ENCODE data around the gene OR4B1. TPM values are rescaled to one million over a fixed set of nuclear protein-coding genes. Genes with fewer than 3 reads are reported as not detected.
"Not testable (repeated sequence)": the region's sequence is repeated elsewhere in the genome, so short reads cannot be mapped to it uniquely, and the experiment has no call there.

OR4B1 gene
- total RNA-seq, 1 experiment from 2014 or later, result not detected

GRCh38 chr11:48193876-48194275 lies 22.7 kb upstream of the OR4B1 start:
- DNase-seq (ENCODE audit: unreplicated experiment), result no peak
- no peak for TF ChIP-seq CTCF (IDR thresholded peaks at IDR 0.05; ENCODE audit: unreplicated experiment)

GRCh38 chr11:48207881-48208280 lies 8.7 kb upstream of the OR4B1 start:
- Mint-ChIP-seq H3K4me3 (ENCODE audit: unreplicated experiment) (no peak overlapping the region), H3K4me1 (ENCODE audit: insufficient read depth, unreplicated experiment) (no peaks in the 10 kb centered on the region), H3K36me3 (ENCODE audit: insufficient read depth, unreplicated experiment) (no peaks in the 10 kb centered on the region), H3K27ac (ENCODE audit: low read depth, unreplicated experiment) (no peak overlapping the region), H3K27me3 (ENCODE audit: insufficient read depth, unreplicated experiment) (no peaks in the 10 kb centered on the region), H3K9me3 (ENCODE audit: unreplicated experiment) (no peaks in the 10 kb centered on the region)
- CTCF ChIA-PET, result no interaction called here
- TF ChIP-seq CTCF (IDR thresholded peaks at IDR 0.05; ENCODE audit: unreplicated experiment), result no peak
- intact Hi-C loops (cut with micrococcal nuclease), result no loop called here
- POLR2A ChIA-PET, result no interaction called here
- no peak for DNase-seq (ENCODE audit: unreplicated experiment)
- no TSS peak for BruUV-seq (replicated peaks)

More at GRCh38 chr11:48193876-48194275, 22.7 kb upstream of the OR4B1 start:
- ChIA-PET CTCF (no interaction called here), POLR2A (no interaction called here)
- Mint-ChIP-seq H3K4me1 (ENCODE audit: insufficient read depth, unreplicated experiment) (no peaks in the 10 kb centered on the region), H3K36me3 (ENCODE audit: insufficient read depth, unreplicated experiment) (no peaks in the 10 kb centered on the region), H3K27me3 (ENCODE audit: insufficient read depth, unreplicated experiment) (no peaks in the 10 kb centered on the region), H3K9me3 (ENCODE audit: unreplicated experiment) (peaks cover 21% of the 10 kb centered on the region), H3K27ac (ENCODE audit: low read depth, unreplicated experiment) (no peak overlapping the region), H3K4me3 (ENCODE audit: unreplicated experiment) (no peak overlapping the region)
- intact Hi-C loops (cut with micrococcal nuclease), result no loop called here
- BruUV-seq (replicated peaks), result no TSS peak

- no peaks in the 10 kb centered on the region for H3K27me3 Mint-ChIP-seq (ENCODE audit: insufficient read depth, unreplicated experiment)
- no TSS peak for BruUV-seq (replicated peaks)
- DNase-seq (ENCODE audit: unreplicated experiment), result peak; percentile 19
- no peak overlapping the region for H3K4me3 Mint-ChIP-seq (ENCODE audit: unreplicated experiment)
- ChIA-PET POLR2A (no interaction called here), CTCF (interaction anchor here (0.6 kb wide), 1 partner anchor 73 kb away, joined by 3 read pairs; no protein-coding TSS in a partner anchor)
- H3K36me3 Mint-ChIP-seq (ENCODE audit: insufficient read depth, unreplicated experiment), result no peaks in the 10 kb centered on the region
- TF ChIP-seq CTCF (IDR thresholded peaks at IDR 0.05; ENCODE audit: unreplicated experiment), result no peak
- no peaks in the 10 kb centered on the region for H3K4me1 Mint-ChIP-seq (ENCODE audit: insufficient read depth, unreplicated experiment)
- H3K27ac Mint-ChIP-seq (ENCODE audit: low read depth, unreplicated experiment), result no peak overlapping the region
- intact Hi-C loops (cut with micrococcal nuclease), result no loop called here
- peaks cover 6% of the 10 kb centered on the region for H3K9me3 Mint-ChIP-seq (ENCODE audit: unreplicated experiment)
These were observed 6.6 kb upstream of the OR4B1 start for GRCh38 chr11:48210052-48210451.

- Mint-ChIP-seq H3K27me3 (ENCODE audit: insufficient read depth, unreplicated experiment) (no peaks in the 10 kb centered on the region), H3K4me1 (ENCODE audit: insufficient read depth, unreplicated experiment) (no peaks in the 10 kb centered on the region), H3K4me3 (ENCODE audit: unreplicated experiment) (no peak overlapping the region), H3K36me3 (ENCODE audit: insufficient read depth, unreplicated experiment) (no peaks in the 10 kb centered on the region), H3K9me3 (ENCODE audit: unreplicated experiment) (peaks cover 7% of the 10 kb centered on the region), H3K27ac (ENCODE audit: low read depth, unreplicated experiment) (no peak overlapping the region)
- no peak for DNase-seq (ENCODE audit: unreplicated experiment)
- intact Hi-C loops (cut with micrococcal nuclease), result no loop called here
- ChIA-PET CTCF (interaction anchor here (0.6 kb wide), 2 partner anchors 72 to 1017 kb away, joined by 3 read pairs; no protein-coding TSS in a partner anchor), POLR2A (no interaction called here)
- no TSS peak for BruUV-seq (replicated peaks)
- TF ChIP-seq CTCF (IDR thresholded peaks at IDR 0.05; ENCODE audit: unreplicated experiment), result no peak
These were observed 12.2 kb downstream of the OR4B1 start for GRCh38 chr11:48228761-48229160.

- H3K36me3 Mint-ChIP-seq (ENCODE audit: insufficient read depth, unreplicated experiment); DNase-seq (ENCODE audit: unreplicated experiment); POLR2A ChIA-PET; H3K27me3 Mint-ChIP-seq (ENCODE audit: insufficient read depth, unreplicated experiment); H3K4me1 Mint-ChIP-seq (ENCODE audit: insufficient read depth, unreplicated experiment); H3K27ac Mint-ChIP-seq (ENCODE audit: low read depth, unreplicated experiment); BruUV-seq (replicated peaks); H3K9me3 Mint-ChIP-seq (ENCODE audit: unreplicated experiment); intact Hi-C loops (cut with micrococcal nuclease); H3K4me3 Mint-ChIP-seq (ENCODE audit: unreplicated experiment): not testable (repeated sequence)
- CTCF ChIA-PET, result interaction anchor here (0.6 kb wide), 1 partner anchor 160 kb away, joined by 3 read pairs; no protein-coding TSS in a partner anchor
These were observed 13.4 kb downstream of the OR4B1 start for GRCh38 chr11:48230057-48230456.

Measured in MCF 10A (cell line).